Measurements from ENCODE around the gene RNF17. TPM values are rescaled to one million over a fixed set of nuclear protein-coding genes. Genes with fewer than 3 reads are reported as not detected.

The RNF17 gene
- total RNA-seq, 4 donors from 2014 or later: 0.75 TPM; not detected in 3

- no peak for TF ChIP-seq CTCF (IDR thresholded peaks at IDR 0.05; ENCODE audit: low read depth)
These were observed 39.3 kb upstream of the RNF17 start for GRCh38 chr13:24724714-24725113.

GRCh38 chr13:24725379-24725778, 38.6 kb upstream of the RNF17 start:
- no peak for TF ChIP-seq CTCF (IDR thresholded peaks at IDR 0.05; ENCODE audit: low read depth)

GRCh38 chr13:24727731-24728601, 36.0 kb upstream of the RNF17 start:
- TF ChIP-seq CTCF (IDR thresholded peaks at IDR 0.05; ENCODE audit: low read depth): no peak

- TF ChIP-seq CTCF (IDR thresholded peaks at IDR 0.05; ENCODE audit: low read depth): no peak
These were observed 29.0 kb upstream of the RNF17 start for GRCh38 chr13:24734950-24735349.

DNA sequence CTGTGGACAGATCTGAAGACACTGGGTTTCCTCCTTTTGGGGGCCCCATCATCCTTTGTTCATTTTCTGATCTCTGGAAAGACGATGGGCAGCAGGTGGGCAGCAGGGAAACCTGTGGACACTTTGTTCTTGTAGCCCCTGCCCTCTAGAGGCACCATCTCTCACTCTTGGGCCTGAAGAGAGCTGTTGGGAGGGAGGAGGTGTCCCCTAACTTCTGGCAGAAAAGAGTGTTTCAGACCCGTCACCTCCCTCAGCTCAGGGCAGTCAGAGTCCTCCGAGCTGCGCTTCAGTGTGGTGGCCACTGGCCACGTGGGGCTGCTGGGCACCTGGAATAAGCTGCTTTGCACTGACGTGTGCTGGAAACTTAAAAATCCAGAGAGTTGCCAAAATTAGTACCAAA, 26.9 kb upstream of the RNF17 start:
- TF ChIP-seq CTCF (IDR thresholded peaks at IDR 0.05; ENCODE audit: low read depth): no peak

GRCh38 chr13:24738366-24738847, 25.6 kb upstream of the RNF17 start:
- TF ChIP-seq CTCF (IDR thresholded peaks at IDR 0.05; ENCODE audit: low read depth): no peak

DNA sequence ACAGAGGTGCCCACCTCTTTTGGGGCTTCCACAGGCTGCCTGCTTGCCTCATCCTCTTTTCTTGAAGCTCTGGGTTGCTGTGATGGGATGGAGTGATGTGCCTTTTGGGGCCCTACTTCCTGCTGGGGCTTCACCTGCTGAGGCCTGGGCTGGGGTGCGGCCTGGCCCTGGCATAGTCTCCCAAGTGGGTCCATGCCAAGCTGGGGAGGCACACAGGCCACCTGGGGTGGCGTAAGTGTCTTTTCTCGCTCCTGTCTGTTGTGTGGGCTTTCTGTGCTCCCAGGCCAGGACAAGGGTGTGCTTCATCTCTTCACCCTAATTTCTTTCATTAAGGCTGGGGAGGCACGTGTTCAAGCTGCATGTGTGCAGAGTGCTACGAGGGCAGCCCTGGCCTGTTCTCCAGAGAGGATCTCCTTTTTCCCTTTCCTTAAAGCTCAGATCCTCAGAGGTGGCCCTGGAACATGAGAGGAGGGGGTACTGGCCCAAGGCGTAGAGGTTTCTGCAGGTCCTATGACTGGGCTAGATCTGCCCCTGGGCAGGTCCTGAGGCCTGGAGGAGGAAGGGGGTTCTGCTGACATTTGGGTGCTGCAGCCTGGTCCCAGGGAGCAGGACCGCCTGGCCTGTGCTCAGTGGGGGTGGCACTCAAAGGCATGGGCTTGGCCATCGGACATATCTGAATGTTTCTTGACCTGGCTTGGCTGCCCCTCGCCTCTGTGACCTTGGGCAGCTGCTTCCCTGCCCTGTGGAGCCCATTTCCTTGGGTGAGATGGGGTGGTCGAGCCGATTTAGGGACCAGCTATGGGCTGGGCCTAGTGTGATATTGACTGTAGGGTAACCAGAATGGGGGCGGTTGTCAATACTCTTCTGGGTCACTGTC, 23.7 kb upstream of the RNF17 start:
- no peak for TF ChIP-seq CTCF (IDR thresholded peaks at IDR 0.05; ENCODE audit: low read depth)

Data from subcutaneous adipose tissue (tissue), 4 donors.